ENCODE results near the gene LGR5. TPM values are rescaled to one million over a fixed set of nuclear protein-coding genes. Genes with fewer than 3 reads are reported as not detected.

The LGR5 gene
- total and polyA plus RNA-seq, 2 of the 13 experiments (the other 11 are each of a cell fraction or from before 2014, with no cell fraction given), result 37.0 to 121 TPM

DNA sequence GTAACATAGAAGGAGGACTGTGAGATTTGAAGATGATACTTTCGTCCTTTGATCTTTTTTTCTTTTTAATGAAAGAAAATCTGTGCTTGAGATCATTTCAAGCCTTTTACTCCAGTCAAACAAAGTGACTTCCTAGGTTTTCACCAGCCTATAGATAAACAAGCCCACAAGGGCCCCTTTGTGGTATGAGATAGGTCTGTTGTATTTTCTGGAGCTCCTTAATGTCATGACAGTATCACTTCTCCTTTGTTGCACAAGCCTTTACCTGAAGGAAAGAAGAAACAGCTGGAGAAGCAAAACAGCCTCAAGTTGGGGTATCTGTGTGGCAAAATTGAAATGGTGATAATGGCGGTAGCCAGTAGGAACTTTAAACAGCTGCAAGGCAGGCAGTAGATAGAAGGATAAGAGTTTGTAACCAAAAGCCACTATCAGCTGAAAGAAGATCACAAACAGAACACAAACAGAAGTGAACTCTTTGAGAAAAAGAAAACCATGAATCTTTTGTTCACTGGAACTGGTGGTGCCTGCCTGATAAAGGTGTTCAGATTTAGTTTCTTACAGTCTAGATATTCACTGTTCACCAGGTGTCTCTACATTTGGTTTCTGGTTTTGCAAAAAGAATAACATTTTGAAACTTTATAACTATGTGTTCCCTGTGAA is 96.8 kb downstream of the LGR5 start (continued):
- TF ChIP-seq, protein P1, sequence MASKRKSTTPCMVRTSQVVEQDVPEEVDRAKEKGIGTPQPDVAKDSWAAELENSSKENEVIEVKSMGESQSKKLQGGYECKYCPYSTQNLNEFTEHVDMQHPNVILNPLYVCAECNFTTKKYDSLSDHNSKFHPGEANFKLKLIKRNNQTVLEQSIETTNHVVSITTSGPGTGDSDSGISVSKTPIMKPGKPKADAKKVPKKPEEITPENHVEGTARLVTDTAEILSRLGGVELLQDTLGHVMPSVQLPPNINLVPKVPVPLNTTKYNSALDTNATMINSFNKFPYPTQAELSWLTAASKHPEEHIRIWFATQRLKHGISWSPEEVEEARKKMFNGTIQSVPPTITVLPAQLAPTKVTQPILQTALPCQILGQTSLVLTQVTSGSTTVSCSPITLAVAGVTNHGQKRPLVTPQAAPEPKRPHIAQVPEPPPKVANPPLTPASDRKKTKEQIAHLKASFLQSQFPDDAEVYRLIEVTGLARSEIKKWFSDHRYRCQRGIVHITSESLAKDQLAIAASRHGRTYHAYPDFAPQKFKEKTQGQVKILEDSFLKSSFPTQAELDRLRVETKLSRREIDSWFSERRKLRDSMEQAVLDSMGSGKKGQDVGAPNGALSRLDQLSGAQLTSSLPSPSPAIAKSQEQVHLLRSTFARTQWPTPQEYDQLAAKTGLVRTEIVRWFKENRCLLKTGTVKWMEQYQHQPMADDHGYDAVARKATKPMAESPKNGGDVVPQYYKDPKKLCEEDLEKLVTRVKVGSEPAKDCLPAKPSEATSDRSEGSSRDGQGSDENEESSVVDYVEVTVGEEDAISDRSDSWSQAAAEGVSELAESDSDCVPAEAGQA (IDR thresholded peaks at IDR 0.05; ENCODE audit: low read depth), result no peak
- TF ChIP-seq, protein P1 (CRISPR knock-in tag; IDR thresholded peaks at IDR 0.05; ENCODE audit: borderline replicate concordance), result 0 out of 2 replicates have a peak, but pooled peaks have one; percentile 37
- no peak for TF ChIP-seq KDM5B (CRISPR knock-in tag; IDR thresholded peaks at IDR 0.05; ENCODE audit: borderline replicate concordance)
- TF ChIP-seq DNMT3B (CRISPR knock-in tag; conservative IDR thresholded peaks at IDR 0.05), result no peak
- TF ChIP-seq, protein P2, sequence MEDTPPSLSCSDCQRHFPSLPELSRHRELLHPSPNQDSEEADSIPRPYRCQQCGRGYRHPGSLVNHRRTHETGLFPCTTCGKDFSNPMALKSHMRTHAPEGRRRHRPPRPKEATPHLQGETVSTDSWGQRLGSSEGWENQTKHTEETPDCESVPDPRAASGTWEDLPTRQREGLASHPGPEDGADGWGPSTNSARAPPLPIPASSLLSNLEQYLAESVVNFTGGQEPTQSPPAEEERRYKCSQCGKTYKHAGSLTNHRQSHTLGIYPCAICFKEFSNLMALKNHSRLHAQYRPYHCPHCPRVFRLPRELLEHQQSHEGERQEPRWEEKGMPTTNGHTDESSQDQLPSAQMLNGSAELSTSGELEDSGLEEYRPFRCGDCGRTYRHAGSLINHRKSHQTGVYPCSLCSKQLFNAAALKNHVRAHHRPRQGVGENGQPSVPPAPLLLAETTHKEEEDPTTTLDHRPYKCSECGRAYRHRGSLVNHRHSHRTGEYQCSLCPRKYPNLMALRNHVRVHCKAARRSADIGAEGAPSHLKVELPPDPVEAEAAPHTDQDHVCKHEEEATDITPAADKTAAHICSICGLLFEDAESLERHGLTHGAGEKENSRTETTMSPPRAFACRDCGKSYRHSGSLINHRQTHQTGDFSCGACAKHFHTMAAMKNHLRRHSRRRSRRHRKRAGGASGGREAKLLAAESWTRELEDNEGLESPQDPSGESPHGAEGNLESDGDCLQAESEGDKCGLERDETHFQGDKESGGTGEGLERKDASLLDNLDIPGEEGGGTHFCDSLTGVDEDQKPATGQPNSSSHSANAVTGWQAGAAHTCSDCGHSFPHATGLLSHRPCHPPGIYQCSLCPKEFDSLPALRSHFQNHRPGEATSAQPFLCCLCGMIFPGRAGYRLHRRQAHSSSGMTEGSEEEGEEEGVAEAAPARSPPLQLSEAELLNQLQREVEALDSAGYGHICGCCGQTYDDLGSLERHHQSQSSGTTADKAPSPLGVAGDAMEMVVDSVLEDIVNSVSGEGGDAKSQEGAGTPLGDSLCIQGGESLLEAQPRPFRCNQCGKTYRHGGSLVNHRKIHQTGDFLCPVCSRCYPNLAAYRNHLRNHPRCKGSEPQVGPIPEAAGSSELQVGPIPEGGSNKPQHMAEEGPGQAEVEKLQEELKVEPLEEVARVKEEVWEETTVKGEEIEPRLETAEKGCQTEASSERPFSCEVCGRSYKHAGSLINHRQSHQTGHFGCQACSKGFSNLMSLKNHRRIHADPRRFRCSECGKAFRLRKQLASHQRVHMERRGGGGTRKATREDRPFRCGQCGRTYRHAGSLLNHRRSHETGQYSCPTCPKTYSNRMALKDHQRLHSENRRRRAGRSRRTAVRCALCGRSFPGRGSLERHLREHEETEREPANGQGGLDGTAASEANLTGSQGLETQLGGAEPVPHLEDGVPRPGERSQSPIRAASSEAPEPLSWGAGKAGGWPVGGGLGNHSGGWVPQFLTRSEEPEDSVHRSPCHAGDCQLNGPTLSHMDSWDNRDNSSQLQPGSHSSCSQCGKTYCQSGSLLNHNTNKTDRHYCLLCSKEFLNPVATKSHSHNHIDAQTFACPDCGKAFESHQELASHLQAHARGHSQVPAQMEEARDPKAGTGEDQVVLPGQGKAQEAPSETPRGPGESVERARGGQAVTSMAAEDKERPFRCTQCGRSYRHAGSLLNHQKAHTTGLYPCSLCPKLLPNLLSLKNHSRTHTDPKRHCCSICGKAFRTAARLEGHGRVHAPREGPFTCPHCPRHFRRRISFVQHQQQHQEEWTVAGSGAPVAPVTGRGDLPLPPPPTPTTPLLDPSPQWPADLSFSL (CRISPR knock-in tag; IDR thresholded peaks at IDR 0.05), result no peak
- TF ChIP-seq, protein P3, sequence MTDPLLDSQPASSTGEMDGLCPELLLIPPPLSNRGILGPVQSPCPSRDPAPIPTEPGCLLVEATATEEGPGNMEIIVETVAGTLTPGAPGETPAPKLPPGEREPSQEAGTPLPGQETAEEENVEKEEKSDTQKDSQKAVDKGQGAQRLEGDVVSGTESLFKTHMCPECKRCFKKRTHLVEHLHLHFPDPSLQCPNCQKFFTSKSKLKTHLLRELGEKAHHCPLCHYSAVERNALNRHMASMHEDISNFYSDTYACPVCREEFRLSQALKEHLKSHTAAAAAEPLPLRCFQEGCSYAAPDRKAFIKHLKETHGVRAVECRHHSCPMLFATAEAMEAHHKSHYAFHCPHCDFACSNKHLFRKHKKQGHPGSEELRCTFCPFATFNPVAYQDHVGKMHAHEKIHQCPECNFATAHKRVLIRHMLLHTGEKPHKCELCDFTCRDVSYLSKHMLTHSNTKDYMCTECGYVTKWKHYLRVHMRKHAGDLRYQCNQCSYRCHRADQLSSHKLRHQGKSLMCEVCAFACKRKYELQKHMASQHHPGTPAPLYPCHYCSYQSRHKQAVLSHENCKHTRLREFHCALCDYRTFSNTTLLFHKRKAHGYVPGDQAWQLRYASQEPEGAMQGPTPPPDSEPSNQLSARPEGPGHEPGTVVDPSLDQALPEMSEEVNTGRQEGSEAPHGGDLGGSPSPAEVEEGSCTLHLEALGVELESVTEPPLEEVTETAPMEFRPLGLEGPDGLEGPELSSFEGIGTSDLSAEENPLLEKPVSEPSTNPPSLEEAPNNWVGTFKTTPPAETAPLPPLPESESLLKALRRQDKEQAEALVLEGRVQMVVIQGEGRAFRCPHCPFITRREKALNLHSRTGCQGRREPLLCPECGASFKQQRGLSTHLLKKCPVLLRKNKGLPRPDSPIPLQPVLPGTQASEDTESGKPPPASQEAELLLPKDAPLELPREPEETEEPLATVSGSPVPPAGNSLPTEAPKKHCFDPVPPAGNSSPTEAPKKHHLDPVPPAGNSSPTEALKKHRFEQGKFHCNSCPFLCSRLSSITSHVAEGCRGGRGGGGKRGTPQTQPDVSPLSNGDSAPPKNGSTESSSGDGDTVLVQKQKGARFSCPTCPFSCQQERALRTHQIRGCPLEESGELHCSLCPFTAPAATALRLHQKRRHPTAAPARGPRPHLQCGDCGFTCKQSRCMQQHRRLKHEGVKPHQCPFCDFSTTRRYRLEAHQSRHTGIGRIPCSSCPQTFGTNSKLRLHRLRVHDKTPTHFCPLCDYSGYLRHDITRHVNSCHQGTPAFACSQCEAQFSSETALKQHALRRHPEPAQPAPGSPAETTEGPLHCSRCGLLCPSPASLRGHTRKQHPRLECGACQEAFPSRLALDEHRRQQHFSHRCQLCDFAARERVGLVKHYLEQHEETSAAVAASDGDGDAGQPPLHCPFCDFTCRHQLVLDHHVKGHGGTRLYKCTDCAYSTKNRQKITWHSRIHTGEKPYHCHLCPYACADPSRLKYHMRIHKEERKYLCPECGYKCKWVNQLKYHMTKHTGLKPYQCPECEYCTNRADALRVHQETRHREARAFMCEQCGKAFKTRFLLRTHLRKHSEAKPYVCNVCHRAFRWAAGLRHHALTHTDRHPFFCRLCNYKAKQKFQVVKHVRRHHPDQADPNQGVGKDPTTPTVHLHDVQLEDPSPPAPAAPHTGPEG (CRISPR knock-in tag; IDR thresholded peaks at IDR 0.05), result no peak
- no peak for TF ChIP-seq ARNT2 (CRISPR knock-in tag; IDR thresholded peaks at IDR 0.05; ENCODE audit: low read depth)
- TF ChIP-seq ZNF549 (CRISPR knock-in tag; IDR thresholded peaks at IDR 0.05), result no peak
